ENCODE results near the gene EXD1. TPM values are rescaled to one million over a fixed set of nuclear protein-coding genes. Genes with fewer than 3 reads are reported as not detected.

EXD1 gene
- total RNA-seq, 1 experiment from 2014 or later = not detected

DNA sequence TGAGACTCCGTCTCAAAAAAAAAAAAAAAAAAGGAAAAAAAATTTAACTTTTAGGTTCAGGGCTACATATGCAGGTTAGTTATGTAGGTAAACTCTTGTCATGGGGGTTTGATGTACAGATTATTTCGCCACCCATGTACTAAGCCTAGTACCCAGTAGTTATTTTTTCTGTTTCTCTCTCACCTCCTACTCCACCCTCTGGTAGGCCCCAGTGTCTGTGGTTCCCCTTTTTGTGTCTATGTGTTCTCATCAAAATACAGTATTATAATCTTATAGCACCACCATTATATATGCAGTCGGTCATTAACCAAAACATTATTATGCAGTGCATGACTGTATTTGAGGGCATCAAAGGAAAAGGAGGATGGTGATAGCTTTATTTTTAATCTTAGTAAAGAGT, 47.8 kb upstream of the EXD1 start:
- no TSS peak for BruUV-seq (replicated peaks)

DNA sequence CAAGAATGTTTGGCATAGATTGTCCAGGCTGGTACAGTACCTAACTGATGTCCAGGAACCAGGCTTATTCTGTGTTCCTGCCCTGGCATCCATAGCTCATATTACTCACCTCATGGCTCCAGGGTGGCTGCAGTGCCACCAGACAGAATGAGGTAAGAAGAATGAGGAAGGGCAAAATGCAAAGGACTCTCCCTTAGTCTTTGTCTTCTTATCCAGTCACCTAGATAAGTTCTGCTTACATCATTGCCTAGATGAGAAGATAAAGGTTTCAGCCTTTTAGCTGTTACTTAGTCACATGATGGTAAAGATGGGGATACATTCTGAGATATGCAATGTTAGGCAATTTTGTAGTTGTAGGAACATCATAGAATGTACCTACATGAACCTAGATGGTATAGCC, 46.3 kb upstream of the EXD1 start:
- no peaks in the 10 kb centered on the region for H4K20me1 ChIP-seq (ENCODE audit: insufficient read depth)
- H3K9me2 ChIP-seq (ENCODE audit: insufficient read depth) = no peaks in the 10 kb centered on the region
- ChIA-PET POLR2A (ENCODE audit: unreplicated experiment) (interaction anchor here (0.6 to 1.2 kb wide), 3 partner anchors 17 to 68 kb away, joined by 3 to 33 read pairs (median 11); no protein-coding TSS in a partner anchor), CTCF (interaction anchor here (0.6 to 0.7 kb wide), 2 partner anchors 46 to 910 kb away, joined by 3 read pairs; partner anchors contain the start of gene CHP1)
- peaks cover 27% of the 10 kb centered on the region for H3F3A ChIP-seq (ENCODE audit: insufficient read depth, low read depth)
- no TSS peak for BruUV-seq (replicated peaks)
- no peaks in the 10 kb centered on the region for H3K27me3 ChIP-seq (ENCODE audit: insufficient read depth, low read depth)
- H3K4me2 ChIP-seq = no peak overlapping the region
- no peaks in the 10 kb centered on the region for H3K9me3 ChIP-seq (ENCODE audit: insufficient read depth, low read depth)
- peak; percentile 57 to 86 for DNase-seq
- TF ChIP-seq, protein P1, sequence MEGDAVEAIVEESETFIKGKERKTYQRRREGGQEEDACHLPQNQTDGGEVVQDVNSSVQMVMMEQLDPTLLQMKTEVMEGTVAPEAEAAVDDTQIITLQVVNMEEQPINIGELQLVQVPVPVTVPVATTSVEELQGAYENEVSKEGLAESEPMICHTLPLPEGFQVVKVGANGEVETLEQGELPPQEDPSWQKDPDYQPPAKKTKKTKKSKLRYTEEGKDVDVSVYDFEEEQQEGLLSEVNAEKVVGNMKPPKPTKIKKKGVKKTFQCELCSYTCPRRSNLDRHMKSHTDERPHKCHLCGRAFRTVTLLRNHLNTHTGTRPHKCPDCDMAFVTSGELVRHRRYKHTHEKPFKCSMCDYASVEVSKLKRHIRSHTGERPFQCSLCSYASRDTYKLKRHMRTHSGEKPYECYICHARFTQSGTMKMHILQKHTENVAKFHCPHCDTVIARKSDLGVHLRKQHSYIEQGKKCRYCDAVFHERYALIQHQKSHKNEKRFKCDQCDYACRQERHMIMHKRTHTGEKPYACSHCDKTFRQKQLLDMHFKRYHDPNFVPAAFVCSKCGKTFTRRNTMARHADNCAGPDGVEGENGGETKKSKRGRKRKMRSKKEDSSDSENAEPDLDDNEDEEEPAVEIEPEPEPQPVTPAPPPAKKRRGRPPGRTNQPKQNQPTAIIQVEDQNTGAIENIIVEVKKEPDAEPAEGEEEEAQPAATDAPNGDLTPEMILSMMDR (conservative IDR thresholded peaks at IDR 0.05) = no peak
- TF ChIP-seq EZH2 (IDR thresholded peaks at IDR 0.05; ENCODE audit: low read depth) = no peak
- H3K36me3 ChIP-seq (ENCODE audit: low read depth) = 0 out of 2 replicates have a peak, but pooled peaks cover 4% of the 10 kb centered on the region
- H3K27ac ChIP-seq = peak overlapping the region; percentile 23; the same call in 1 of the 2 replicates
- peaks cover 22% of the 10 kb centered on the region for H3K4me1 ChIP-seq (replicated peaks; ENCODE audit: insufficient read depth)
- H3K79me2 ChIP-seq (ENCODE audit: low read depth) = no peaks in the 10 kb centered on the region
- H3K4me3 ChIP-seq = no peak overlapping the region
- no peak overlapping the region for H2AFZ ChIP-seq
- intact Hi-C loops (cut with micrococcal nuclease; ENCODE audit: unreplicated experiment) = loop anchor here (2.0 kb wide), 1 partner anchor 44 kb away; no protein-coding TSS in a partner anchor

More for the DNA sequence above, 47.8 kb upstream of the EXD1 start:
- no peak for DNase-seq
- peaks cover 33% of the 10 kb centered on the region for H3F3A ChIP-seq (ENCODE audit: insufficient read depth, low read depth)
- H3K36me3 ChIP-seq (ENCODE audit: low read depth) = 0 out of 2 replicates have a peak, but pooled peaks cover 4% of the 10 kb centered on the region
- H4K20me1 ChIP-seq (ENCODE audit: insufficient read depth) = no peaks in the 10 kb centered on the region
- CTCF ChIA-PET = no interaction called here
- H2AFZ ChIP-seq = no peak overlapping the region
- H3K79me2 ChIP-seq (ENCODE audit: low read depth) = no peaks in the 10 kb centered on the region
- no peaks in the 10 kb centered on the region for H3K27me3 ChIP-seq (ENCODE audit: insufficient read depth, low read depth)
- no peak overlapping the region for H3K4me3 ChIP-seq
- no peak overlapping the region for H3K27ac ChIP-seq
- no peaks in the 10 kb centered on the region for H3K9me3 ChIP-seq (ENCODE audit: insufficient read depth, low read depth)
- POLR2A ChIA-PET (ENCODE audit: unreplicated experiment) = no interaction called here
- H3K4me1 ChIP-seq (replicated peaks; ENCODE audit: insufficient read depth) = peaks cover 28% of the 10 kb centered on the region
- TF ChIP-seq, protein P1 (conservative IDR thresholded peaks at IDR 0.05) = no peak
- no peak for TF ChIP-seq EZH2 (IDR thresholded peaks at IDR 0.05; ENCODE audit: low read depth)
- H3K9me2 ChIP-seq (ENCODE audit: insufficient read depth) = no peaks in the 10 kb centered on the region
- H3K4me2 ChIP-seq = no peak overlapping the region
- intact Hi-C loops (cut with micrococcal nuclease; ENCODE audit: unreplicated experiment) = no loop called here

DNA sequence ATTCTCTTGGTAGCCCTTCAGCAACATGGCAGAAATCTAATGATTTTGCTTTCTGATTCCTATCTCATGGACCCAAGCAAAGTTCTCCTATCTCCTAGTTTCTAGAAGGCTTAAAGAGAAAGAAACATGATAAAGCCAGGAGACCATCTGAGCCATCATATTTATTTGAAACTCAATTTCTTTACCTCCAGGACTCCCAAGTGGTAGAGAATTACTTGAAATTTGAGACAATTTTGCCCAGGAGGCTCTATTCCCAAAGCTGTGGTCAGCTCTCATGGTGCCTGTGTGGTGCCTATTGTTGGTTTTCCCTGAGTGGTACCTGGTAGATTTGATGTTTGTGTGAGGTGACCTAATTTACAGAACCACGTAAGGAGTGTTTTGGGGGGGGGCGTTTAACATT, 39.3 kb upstream of the EXD1 start:
- intact Hi-C loops (cut with micrococcal nuclease; ENCODE audit: unreplicated experiment) = no loop called here
- H3K4me3 ChIP-seq = no peak overlapping the region
- BruUV-seq (replicated peaks) = no TSS peak
- H3K4me2 ChIP-seq = no peak overlapping the region
- H3K9me3 ChIP-seq (ENCODE audit: insufficient read depth, low read depth) = no peaks in the 10 kb centered on the region
- TF ChIP-seq EZH2 (IDR thresholded peaks at IDR 0.05; ENCODE audit: low read depth) = no peak
- TF ChIP-seq, protein P1 (conservative IDR thresholded peaks at IDR 0.05) = no peak
- H3F3A ChIP-seq (ENCODE audit: insufficient read depth, low read depth) = no peaks in the 10 kb centered on the region
- H3K79me2 ChIP-seq (ENCODE audit: low read depth) = no peaks in the 10 kb centered on the region
- no peak overlapping the region for H2AFZ ChIP-seq
- no peaks in the 10 kb centered on the region for H3K4me1 ChIP-seq (replicated peaks; ENCODE audit: insufficient read depth)
- H3K27me3 ChIP-seq (ENCODE audit: insufficient read depth, low read depth) = no peaks in the 10 kb centered on the region
- CTCF ChIA-PET = no interaction called here
- no peaks in the 10 kb centered on the region for H4K20me1 ChIP-seq (ENCODE audit: insufficient read depth)
- POLR2A ChIA-PET (ENCODE audit: unreplicated experiment) = interaction anchor here (0.5 kb wide), 1 partner anchor 142 kb away, joined by 3 read pairs; no protein-coding TSS in a partner anchor
- no peak for DNase-seq
- H3K27ac ChIP-seq = no peak overlapping the region
- no peaks in the 10 kb centered on the region for H3K9me2 ChIP-seq (ENCODE audit: insufficient read depth)
- H3K36me3 ChIP-seq (ENCODE audit: low read depth) = peaks cover under 1% of the 10 kb centered on the region; the same call in 1 of the 2 replicates

All from PC-9 (cell line).